CD4-positive, alpha-beta T cell treated with Interleukin-17A for 4 hours (primary cell): ENCODE data around the gene ELL.

Experiments
- DNase-seq: peaks from one replicate; pipeline ENCODE4 v3.0.0-alpha.2; 2020; ENCODE audit warnings: mixed read lengths

ELL gene

GRCh38 chr19:18503971-18504885 is 17.6 kb downstream of the ELL start:
- DNase-seq: no peak

- DNase-seq: no peak
These were observed 18.4 kb downstream of the ELL start for GRCh38 chr19:18503337-18503970.

- no peak for DNase-seq
These were observed 19.1 kb downstream of the ELL start for GRCh38 chr19:18502638-18503294.

- no peak for DNase-seq
These were observed 19.6 kb downstream of the ELL start for GRCh38 chr19:18502246-18502637.

GRCh38 chr19:18501832-18502231 is 20.0 kb downstream of the ELL start:
- DNase-seq: no peak

- no peak for DNase-seq
These were observed 20.5 kb downstream of the ELL start for GRCh38 chr19:18501351-18501750.

- DNase-seq: no peak
These were observed 21.1 kb downstream of the ELL start for GRCh38 chr19:18500799-18501198.

GRCh38 chr19:18500376-18500775 is 21.5 kb downstream of the ELL start:
- no peak for DNase-seq

- no peak for DNase-seq
These were observed 22.7 kb downstream of the ELL start for GRCh38 chr19:18499055-18499775.

- DNase-seq: no peak
These were observed 25.0 kb downstream of the ELL start for GRCh38 chr19:18496980-18497256.

- DNase-seq: peak; percentile 77
These were observed 25.5 kb downstream of the ELL start for GRCh38 chr19:18496167-18496979.

GRCh38 chr19:18495204-18495911 is 26.5 kb downstream of the ELL start:
- DNase-seq: no peak

- no peak for DNase-seq
These were observed 27.6 kb downstream of the ELL start for GRCh38 chr19:18494267-18494607.

GRCh38 chr19:18493440-18494266 is 28.2 kb downstream of the ELL start:
- DNase-seq: no peak

GRCh38 chr19:18491995-18492953 is 29.6 kb downstream of the ELL start:
- DNase-seq: no peak

GRCh38 chr19:18490728-18491127 is 31.1 kb downstream of the ELL start:
- DNase-seq: no peak

GRCh38 chr19:18489627-18490184 is 32.2 kb downstream of the ELL start:
- DNase-seq: no peak

GRCh38 chr19:18488838-18489626 is 32.8 kb downstream of the ELL start:
- peak; percentile 37 for DNase-seq

- DNase-seq: no peak
These were observed 33.5 kb downstream of the ELL start for GRCh38 chr19:18488403-18488723.
